Measurements from ENCODE around the gene CNNM2. TPM values are rescaled to one million over a fixed set of nuclear protein-coding genes. Genes with fewer than 3 reads are reported as not detected.

The CNNM2 gene
- total RNA-seq, 1 experiment from 2014 or later: 7.2 TPM

DNA sequence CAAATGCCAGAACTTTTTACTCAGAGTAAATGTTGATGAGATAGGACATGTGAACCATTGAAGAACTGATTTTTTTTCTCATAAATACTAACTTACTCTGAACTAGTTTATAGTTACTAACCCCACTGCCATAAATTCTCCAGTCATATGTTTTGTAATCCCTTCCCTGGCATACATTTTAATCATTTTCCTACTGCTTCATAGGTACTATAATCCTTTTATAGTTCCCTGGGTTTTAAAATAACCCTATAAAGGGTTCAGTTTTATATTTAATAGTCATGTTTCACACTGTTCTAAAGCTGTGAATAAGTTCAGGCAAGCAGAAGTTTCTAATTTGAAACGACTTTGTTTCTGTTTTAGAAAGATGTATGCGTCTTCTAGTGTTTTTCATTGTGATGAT lies 28.9 kb downstream of the CNNM2 start:
- POLR2A ChIA-PET (ENCODE audit: unreplicated experiment): no interaction called here
- no peaks in the 10 kb centered on the region for H3K36me3 ChIP-seq (ENCODE audit: low read depth, low read length)
- no peaks in the 10 kb centered on the region for H3K9me3 ChIP-seq (ENCODE audit: low read length)
- H3F3A ChIP-seq (ENCODE audit: low read length, unreplicated experiment): no peaks in the 10 kb centered on the region
- TF ChIP-seq EZH2phosphoT487 (IDR thresholded peaks at IDR 0.05; ENCODE audit: borderline replicate concordance, low read length): no peak
- no peak for TF ChIP-seq EZH2 (IDR thresholded peaks at IDR 0.05; ENCODE audit: low read length, unreplicated experiment)
- TF ChIP-seq, protein P1, sequence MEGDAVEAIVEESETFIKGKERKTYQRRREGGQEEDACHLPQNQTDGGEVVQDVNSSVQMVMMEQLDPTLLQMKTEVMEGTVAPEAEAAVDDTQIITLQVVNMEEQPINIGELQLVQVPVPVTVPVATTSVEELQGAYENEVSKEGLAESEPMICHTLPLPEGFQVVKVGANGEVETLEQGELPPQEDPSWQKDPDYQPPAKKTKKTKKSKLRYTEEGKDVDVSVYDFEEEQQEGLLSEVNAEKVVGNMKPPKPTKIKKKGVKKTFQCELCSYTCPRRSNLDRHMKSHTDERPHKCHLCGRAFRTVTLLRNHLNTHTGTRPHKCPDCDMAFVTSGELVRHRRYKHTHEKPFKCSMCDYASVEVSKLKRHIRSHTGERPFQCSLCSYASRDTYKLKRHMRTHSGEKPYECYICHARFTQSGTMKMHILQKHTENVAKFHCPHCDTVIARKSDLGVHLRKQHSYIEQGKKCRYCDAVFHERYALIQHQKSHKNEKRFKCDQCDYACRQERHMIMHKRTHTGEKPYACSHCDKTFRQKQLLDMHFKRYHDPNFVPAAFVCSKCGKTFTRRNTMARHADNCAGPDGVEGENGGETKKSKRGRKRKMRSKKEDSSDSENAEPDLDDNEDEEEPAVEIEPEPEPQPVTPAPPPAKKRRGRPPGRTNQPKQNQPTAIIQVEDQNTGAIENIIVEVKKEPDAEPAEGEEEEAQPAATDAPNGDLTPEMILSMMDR (conservative IDR thresholded peaks at IDR 0.05; ENCODE audit: low read depth, low read length): no peak
- no peaks in the 10 kb centered on the region for H3K27me3 ChIP-seq (ENCODE audit: low read length)
- H3K79me2 ChIP-seq (ENCODE audit: low read length): no peaks in the 10 kb centered on the region
- no peaks in the 10 kb centered on the region for H3K9me2 ChIP-seq (replicated peaks; ENCODE audit: low read length)
- intact Hi-C loops (cut with micrococcal nuclease): no loop called here
- BruUV-seq (replicated peaks): no TSS peak
- no peak for ATAC-seq
- H3K27ac ChIP-seq (ENCODE audit: low read length): no peak overlapping the region
- no peak overlapping the region for H3K4me3 ChIP-seq (ENCODE audit: low read length)
- no peak for DNase-seq
- no peak overlapping the region for H3K4me2 ChIP-seq (ENCODE audit: low read length)
- CTCF ChIA-PET: no interaction called here
- no peaks in the 10 kb centered on the region for H3K4me1 ChIP-seq (ENCODE audit: insufficient read depth, low read length)
- H3K9ac ChIP-seq (ENCODE audit: low read length): no peak overlapping the region
- H4K20me1 ChIP-seq (ENCODE audit: low read length): no peaks in the 10 kb centered on the region
- H2AFZ ChIP-seq (ENCODE audit: low read length): no peak overlapping the region

DNA sequence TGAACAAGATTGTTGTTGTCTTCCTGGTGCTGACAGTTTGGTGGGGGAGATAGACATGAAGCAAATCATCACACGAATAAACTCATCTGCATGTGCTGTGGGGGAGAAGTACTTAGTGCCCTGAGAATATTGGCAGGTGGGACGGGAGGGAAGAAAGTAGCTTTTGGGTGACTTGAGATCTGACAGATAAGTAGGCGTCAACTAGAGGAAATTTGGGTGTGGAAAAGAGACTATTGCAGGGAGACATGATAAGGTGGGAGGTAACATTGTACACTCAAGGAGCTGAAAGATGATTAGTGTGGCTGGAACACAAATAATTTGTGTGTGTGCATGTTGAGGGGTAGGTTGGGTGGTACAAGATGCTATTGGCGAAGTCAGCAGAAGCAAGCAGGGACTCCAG lies 30.1 kb downstream of the CNNM2 start:
- POLR2A ChIA-PET (ENCODE audit: unreplicated experiment): no interaction called here
- no peaks in the 10 kb centered on the region for H3K4me1 ChIP-seq (ENCODE audit: insufficient read depth, low read length)
- no peaks in the 10 kb centered on the region for H3K9me3 ChIP-seq (ENCODE audit: low read length)
- H3K9me2 ChIP-seq (replicated peaks; ENCODE audit: low read length): no peaks in the 10 kb centered on the region
- no peaks in the 10 kb centered on the region for H3F3A ChIP-seq (ENCODE audit: low read length, unreplicated experiment)
- H3K79me2 ChIP-seq (ENCODE audit: low read length): no peaks in the 10 kb centered on the region
- H3K4me2 ChIP-seq (ENCODE audit: low read length): no peak overlapping the region
- no peak for ATAC-seq
- no peaks in the 10 kb centered on the region for H4K20me1 ChIP-seq (ENCODE audit: low read length)
- DNase-seq: no peak
- intact Hi-C loops (cut with micrococcal nuclease): no loop called here
- H3K36me3 ChIP-seq (ENCODE audit: low read depth, low read length): no peaks in the 10 kb centered on the region
- CTCF ChIA-PET: no interaction called here
- no peak overlapping the region for H3K27ac ChIP-seq (ENCODE audit: low read length)
- no peak overlapping the region for H3K9ac ChIP-seq (ENCODE audit: low read length)
- BruUV-seq (replicated peaks): no TSS peak
- TF ChIP-seq, protein P1 (conservative IDR thresholded peaks at IDR 0.05; ENCODE audit: low read depth, low read length): no peak
- TF ChIP-seq EZH2phosphoT487 (IDR thresholded peaks at IDR 0.05; ENCODE audit: borderline replicate concordance, low read length) (no peak), EZH2 (IDR thresholded peaks at IDR 0.05; ENCODE audit: low read length, unreplicated experiment) (no peak)
- no peaks in the 10 kb centered on the region for H3K27me3 ChIP-seq (ENCODE audit: low read length)
- no peak overlapping the region for H3K4me3 ChIP-seq (ENCODE audit: low read length)
- H2AFZ ChIP-seq (ENCODE audit: low read length): no peak overlapping the region

DNA sequence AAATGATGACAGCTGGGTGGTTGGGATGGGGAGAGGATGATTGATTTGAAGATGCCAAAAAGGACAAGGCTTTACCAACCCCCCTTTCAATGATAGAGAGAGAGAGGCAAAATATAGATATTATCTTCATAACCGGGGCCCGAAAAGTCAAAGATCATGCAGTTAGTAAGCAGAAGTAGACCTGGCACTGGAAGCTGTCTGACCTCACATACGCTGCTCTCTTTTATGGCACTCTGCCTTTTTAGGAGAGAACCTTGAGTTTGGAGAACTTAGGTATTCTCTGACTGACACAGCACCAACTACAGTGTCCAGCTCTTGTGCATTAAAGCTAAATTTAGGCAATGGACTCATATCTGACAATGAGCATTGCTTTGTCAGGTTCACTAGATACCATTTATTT lies 30.7 kb downstream of the CNNM2 start:
- Histone ChIP-seq H4K20me1 (ENCODE audit: low read length) (no peaks in the 10 kb centered on the region), H3K27ac (ENCODE audit: low read length) (no peak overlapping the region), H3K79me2 (ENCODE audit: low read length) (no peaks in the 10 kb centered on the region), H3K9ac (ENCODE audit: low read length) (no peak overlapping the region), H3K4me2 (ENCODE audit: low read length) (no peak overlapping the region), H2AFZ (ENCODE audit: low read length) (no peak overlapping the region), H3K4me1 (ENCODE audit: insufficient read depth, low read length) (no peaks in the 10 kb centered on the region), H3K27me3 (ENCODE audit: low read length) (no peaks in the 10 kb centered on the region), H3F3A (ENCODE audit: low read length, unreplicated experiment) (no peaks in the 10 kb centered on the region), H3K9me2 (replicated peaks; ENCODE audit: low read length) (no peaks in the 10 kb centered on the region), H3K36me3 (ENCODE audit: low read depth, low read length) (no peaks in the 10 kb centered on the region), H3K4me3 (ENCODE audit: low read length) (no peak overlapping the region), H3K9me3 (ENCODE audit: low read length) (no peaks in the 10 kb centered on the region)
- no peak for DNase-seq
- TF ChIP-seq, protein P1 (conservative IDR thresholded peaks at IDR 0.05; ENCODE audit: low read depth, low read length): no peak
- TF ChIP-seq EZH2 (IDR thresholded peaks at IDR 0.05; ENCODE audit: low read length, unreplicated experiment) (no peak), EZH2phosphoT487 (IDR thresholded peaks at IDR 0.05; ENCODE audit: borderline replicate concordance, low read length) (no peak)
- ChIA-PET CTCF (no interaction called here), POLR2A (ENCODE audit: unreplicated experiment) (no interaction called here)
- ATAC-seq: no peak
- intact Hi-C loops (cut with micrococcal nuclease): no loop called here
- no TSS peak for BruUV-seq (replicated peaks)
